Fibroblast of pulmonary artery (primary cell): ENCODE data around the gene YEATS2.
A peak's percentile ranks its signal among the peaks of the same experiment; 100 is the strongest.

Experiments
- DNase-seq: peaks from one replicate; pipeline ENCODE4 v3.0.0-alpha.2; 2010; ENCODE audit warnings: low read depth
- H3K4me3 ChIP-seq: replicated peaks from 2 replicates; pipeline ENCODE4 v1.5.1; 2011; ENCODE audit warnings: low read depth, mild to moderate bottlenecking, control low read depth, low read length, moderate library complexity
- CTCF ChIP-seq: IDR thresholded peaks from 2 replicates; pipeline ENCODE4 v1.5.1; 2011; ENCODE audit warnings: mild to moderate bottlenecking, control low read depth, low read length, inconsistent platforms; ENCODE audit errors: missing control alignments

Gene YEATS2

GRCh38 chr3:183697610-183698317 lies at the start of gene YEATS2:
Gene YEATS2 (plus strand): TSS chr3:183697797. CDS start chr3:183715163, 17,366 bp downstream.
- peak within 1 kb of the TSS; percentile 95 for H3K4me3 ChIP-seq
- no peak for TF ChIP-seq CTCF
- DNase-seq: peak; percentile 58

GRCh38 chr3:183650554-183650953 lies 47.0 kb upstream of the YEATS2 start:
- TF ChIP-seq CTCF: no peak

DNA sequence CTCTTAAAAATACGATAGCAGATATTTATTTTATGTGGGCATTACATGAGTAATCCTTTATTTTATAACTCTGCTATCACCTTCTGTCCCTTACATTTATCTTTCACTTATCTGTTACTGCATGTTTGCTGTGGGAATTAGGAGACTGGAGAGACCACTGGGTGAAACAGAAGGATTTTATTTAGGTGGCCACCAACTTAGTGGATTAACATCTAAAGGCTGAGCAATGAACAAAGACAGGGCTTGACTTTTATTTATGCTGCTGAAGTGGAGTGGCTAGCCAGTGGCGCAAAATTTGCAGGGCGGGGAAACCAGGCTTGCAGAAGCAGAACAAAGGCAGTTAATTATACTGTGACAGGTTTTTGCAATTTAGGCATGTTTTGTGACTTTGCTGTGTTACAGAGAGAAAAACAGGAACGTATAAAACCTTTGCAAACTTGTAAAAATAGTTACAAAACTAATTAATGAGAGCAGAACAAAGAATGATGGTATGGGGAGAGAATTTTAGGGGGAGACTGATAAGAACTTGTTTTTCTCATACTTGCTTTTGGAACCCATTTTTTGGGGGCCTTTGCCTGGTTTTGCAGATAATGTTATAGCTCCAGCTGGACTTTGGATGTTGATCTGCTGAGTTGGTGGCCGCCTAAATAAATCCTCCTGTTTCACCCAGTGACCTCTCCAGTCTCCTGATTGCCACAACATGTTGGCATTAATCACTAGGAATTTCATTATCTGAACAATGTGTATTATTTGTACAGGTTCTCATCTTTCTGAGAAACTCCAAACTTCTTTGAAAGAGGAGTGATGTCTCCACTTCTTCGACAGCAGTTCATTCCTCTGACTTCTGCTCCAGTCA lies 44.2 kb upstream of the YEATS2 start:
- TF ChIP-seq CTCF: no peak
- no peak overlapping the region for H3K4me3 ChIP-seq
- DNase-seq: peak; percentile 20

More at GRCh38 chr3:183650554-183650953, 47.0 kb upstream of the YEATS2 start:
- H3K4me3 ChIP-seq: no peak overlapping the region
- DNase-seq: peak; percentile 18

DNA sequence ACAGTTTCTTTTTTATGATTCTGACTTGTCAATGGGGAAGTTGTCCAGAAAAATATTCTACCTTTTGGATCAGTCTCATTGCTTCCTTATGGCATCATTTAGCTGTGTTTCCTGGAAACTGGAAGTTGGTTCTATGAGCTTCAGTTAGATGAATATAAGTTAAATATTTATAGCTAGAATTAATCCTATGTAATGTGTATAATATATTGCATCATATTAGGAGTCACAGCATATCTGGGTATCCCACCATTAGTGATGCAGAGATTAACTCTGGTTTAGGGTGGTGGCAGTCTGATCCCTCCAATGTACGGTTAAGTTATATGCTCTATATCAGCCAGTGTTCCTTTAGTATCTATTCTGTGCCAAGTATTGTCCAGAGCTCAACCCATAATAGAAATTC lies 42.9 kb upstream of the YEATS2 start:
- DNase-seq: no peak
- no peak overlapping the region for H3K4me3 ChIP-seq
- TF ChIP-seq CTCF: no peak

GRCh38 chr3:183662099-183662498 lies 35.5 kb upstream of the YEATS2 start:
- DNase-seq: peak; percentile 17
- no peak overlapping the region for H3K4me3 ChIP-seq
- TF ChIP-seq CTCF: no peak

DNA sequence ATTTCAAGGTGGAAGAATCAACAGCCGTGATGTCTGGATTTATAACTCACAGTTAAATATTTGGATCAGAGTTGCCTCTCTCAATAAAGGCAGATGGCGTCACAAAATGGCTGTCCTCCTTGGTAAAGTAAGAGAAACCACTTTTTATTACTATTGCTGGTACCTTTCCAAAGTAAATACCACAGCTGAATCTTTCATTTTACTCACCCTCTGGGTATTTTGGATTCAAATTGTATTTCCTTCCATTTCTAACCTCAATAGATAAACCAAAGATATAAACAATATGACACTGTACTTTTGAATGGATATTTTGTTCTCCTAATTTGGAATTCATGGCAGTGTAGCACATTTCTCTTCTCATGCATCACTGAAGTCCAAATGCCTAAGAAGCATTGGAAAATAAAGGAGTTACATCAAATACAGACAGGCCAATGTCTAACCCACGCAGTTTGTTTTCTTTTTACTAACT lies 32.6 kb upstream of the YEATS2 start:
- DNase-seq: peak; percentile 95
- TF ChIP-seq CTCF: no peak
- no peak overlapping the region for H3K4me3 ChIP-seq
